ENCODE data around the gene MAP3K10. TPM values are rescaled to one million over a fixed set of nuclear protein-coding genes. Genes with fewer than 3 reads are reported as not detected.
A peak's percentile ranks its signal among the peaks of the same experiment; 100 is the strongest.

The MAP3K10 gene
- total and polyA plus RNA-seq, 9 of the 15 experiments (the other 6 are each of a cell fraction or from before 2014, with no cell fraction given) = 0.01 to 8.0 (median 2.7) TPM; not detected in 1

GRCh38 chr19:40150170-40150569, 41.1 kb upstream of the MAP3K10 start:
- Histone ChIP-seq H3K4me3 (no peak overlapping the region), H4K20me1 (replicated peaks; ENCODE audit: control insufficient read depth, insufficient read depth, low read length) (no peaks in the 10 kb centered on the region; the same call in 1 of the 2 replicates), H3K4me2 (ENCODE audit: insufficient read depth, low read length) (no peak overlapping the region), H3K27me3 (ENCODE audit: control insufficient read depth in 2 of 2, insufficient read depth in 2 of 2, low read length in 2 of 2) (peaks cover 7 to 15% of the 10 kb centered on the region in 2 experiments; a peak in 4 of 5 replicates), H3K9ac (ENCODE audit: insufficient read depth in 1 of 2, low read depth in 2 of 2, low read length in 2 of 2) (no peak overlapping the region), H3K27ac (ENCODE audit: extremely low read depth, low read depth, low read length) (no peak overlapping the region), H3K9me1 (ENCODE audit: control insufficient read depth, insufficient read depth, low read length) (no peaks in the 10 kb centered on the region), H2AFZ (ENCODE audit: low read depth, low read length) (no peak overlapping the region), H3K9me3 (replicated peaks; ENCODE audit: control insufficient read depth, insufficient read depth, low read depth, low read length) (no peaks in the 10 kb centered on the region), H3K36me3 (ENCODE audit: control insufficient read depth, insufficient read depth, low read length) (no peaks in the 10 kb centered on the region), H3K79me2 (ENCODE audit: control insufficient read depth, insufficient read depth, low read length) (no peaks in the 10 kb centered on the region), H3K4me1 (replicated peaks in 1 of 2; ENCODE audit: control insufficient read depth in 2 of 2, insufficient read depth in 2 of 2, low read length in 2 of 2) (peaks cover 0 to 6% of the 10 kb centered on the region in 2 experiments; a peak in 2 of 5 replicates)
- POLR2A ChIA-PET = no interaction called here
- TF ChIP-seq EGR1 (conservative IDR thresholded peaks at IDR 0.05) (no peak), CEBPB (tag; IDR thresholded peaks at IDR 0.05) (peak; percentile 35; the same call in 1 of the 2 replicates), THAP7 (CRISPR knock-in tag; IDR thresholded peaks at IDR 0.05) (no peak)
- CTCF ChIA-PET (ENCODE audit: low intra/inter-chr PET ratio) = no interaction called here
- no peak for ATAC-seq
- no peak for FAIRE-seq
- in situ Hi-C loops (cut with MboI) (no loop called here), intact Hi-C loops (cut with micrococcal nuclease) (no loop called here)
- WGBS (ENCODE audit: insufficient coverage, low coverage, missing lambda C conversion rate) = 22% methylated on average over 5 of the region's 5 CpGs
- no peak for DNase-seq (ENCODE audit: extremely low read depth in 1 of 4, low spot score in 3 of 4)
- BruUV-seq (replicated peaks) = no TSS peak

- no peaks in the 10 kb centered on the region for H3K79me2 ChIP-seq (ENCODE audit: control insufficient read depth, insufficient read depth, low read length)
- no peaks in the 10 kb centered on the region for H3K36me3 ChIP-seq (ENCODE audit: control insufficient read depth, insufficient read depth, low read length)
- H3K4me1 ChIP-seq (replicated peaks in 1 of 2; ENCODE audit: control insufficient read depth in 2 of 2, insufficient read depth in 2 of 2, low read length in 2 of 2) = no peaks in the 10 kb centered on the region; a peak in 1 of 5 replicates
- WGBS (ENCODE audit: insufficient coverage, low coverage, missing lambda C conversion rate) = 39% methylated on average over 11 of the region's 11 CpGs
- TF ChIP-seq JUNB (CRISPR knock-in tag; conservative IDR thresholded peaks at IDR 0.05) (no peak), CBFA2T3 (IDR thresholded peaks at IDR 0.05) (no peak), HEY1 (CRISPR knock-in tag; IDR thresholded peaks at IDR 0.05; ENCODE audit: borderline replicate concordance) (no peak), BDP1 (IDR thresholded peaks at IDR 0.05; ENCODE audit: insufficient read depth, insufficient read length) (no peak), PHTF2 (CRISPR knock-in tag; IDR thresholded peaks at IDR 0.05) (no peak), ZNF217 (CRISPR knock-in tag; IDR thresholded peaks at IDR 0.05) (no peak), ZNF699 (CRISPR knock-in tag; IDR thresholded peaks at IDR 0.05; ENCODE audit: insufficient replicate concordance) (no peak), NCOA2 (IDR thresholded peaks at IDR 0.05; ENCODE audit: partially characterized antibody in 2 of 2) (no peak)
- intact Hi-C loops (cut with micrococcal nuclease) (no loop called here), in situ Hi-C loops (cut with MboI) (no loop called here)
- peaks cover 0 to 4% of the 10 kb centered on the region in 2 experiments; a peak in 2 of 5 replicates for H3K27me3 ChIP-seq (ENCODE audit: control insufficient read depth in 2 of 2, insufficient read depth in 2 of 2, low read length in 2 of 2)
- POLR2A ChIA-PET = no interaction called here
- H3K27ac ChIP-seq (ENCODE audit: extremely low read depth, low read depth, low read length) = no peak overlapping the region
- no peaks in the 10 kb centered on the region for H3K9me3 ChIP-seq (replicated peaks; ENCODE audit: control insufficient read depth, insufficient read depth, low read depth, low read length)
- no peak for ATAC-seq
- CTCF ChIA-PET (ENCODE audit: low intra/inter-chr PET ratio) = no interaction called here
- FAIRE-seq = no peak
- no TSS peak for BruUV-seq (replicated peaks)
- H3K9me1 ChIP-seq (ENCODE audit: control insufficient read depth, insufficient read depth, low read length) = no peaks in the 10 kb centered on the region
- H3K4me2 ChIP-seq (ENCODE audit: insufficient read depth, low read length) = no peak overlapping the region
- H2AFZ ChIP-seq (ENCODE audit: low read depth, low read length) = no peak overlapping the region
- H3K9ac ChIP-seq (ENCODE audit: insufficient read depth in 1 of 2, low read depth in 2 of 2, low read length in 2 of 2) = peak overlapping the region in 1 of 2 experiments; percentile 55; a peak in 1 of 4 replicates
- no peak for DNase-seq (ENCODE audit: extremely low read depth in 1 of 4, low spot score in 3 of 4)
- H3K4me3 ChIP-seq = no peak overlapping the region
- H4K20me1 ChIP-seq (replicated peaks; ENCODE audit: control insufficient read depth, insufficient read depth, low read length) = no peaks in the 10 kb centered on the region; the same call in 1 of the 2 replicates
Measured at GRCh38 chr19:40154121-40154680, 37.0 kb upstream of the MAP3K10 start.

Data from K562 (cell line).